Gastroesophageal sphincter (tissue), 4 donors: ENCODE data around the gene IFNA6. TPM values are rescaled to one million over a fixed set of nuclear protein-coding genes. Genes with fewer than 3 reads are reported as not detected.

Experiments used
- ATAC-seq: fragments of 150-250 bp; one replicate; pipeline ENCODE4 v1.9.1; 2016; ENCODE audit warnings: mild to moderate bottlenecking, moderate library complexity
- H3K27ac ChIP-seq, 4 donors: fragments of 200-600 bp; sonication (generic) in 3 of 4; 1 replicate in 3 of 4; 2 replicates in 1 of 4; pipeline ENCODE4 v1.5.1; 2016 to 2019
- H3K27me3 ChIP-seq: fragments of 200-600 bp; sonication (generic); one replicate; pipeline ENCODE4 v1.5.1; 2019
- H3K36me3 ChIP-seq, 2 donors: fragments of 200-600 bp; sonication (generic); one replicate each; pipeline ENCODE4 v1.5.1; 2019; ENCODE audit warnings: control low read depth in 1 of 2
- H3K4me1 ChIP-seq, 3 donors: fragments of 200-600 bp; sonication (generic); 1 replicate in 2 of 3; 2 replicates in 1 of 3; pipeline ENCODE4 v1.5.1; 2016 to 2019; ENCODE audit warnings: control low read depth in 2 of 3
- H3K4me3 ChIP-seq, 2 donors: fragments of 200-600 bp; sonication (generic); one replicate each; pipeline ENCODE4 v1.5.1; 2019; ENCODE audit warnings: mild to moderate bottlenecking in 1 of 2, moderate library complexity in 1 of 2
- H3K9me3 ChIP-seq, 3 donors: fragments of 200-600 bp; sonication (generic); one replicate each; pipeline ENCODE4 v1.5.1; 2017 to 2019; ENCODE audit warnings: control low read depth in 2 of 3
- EP300 ChIP-seq: sonication (generic); formaldehyde crosslinking; IDR thresholded peaks from one replicate; pipeline ENCODE4 v1.6.1; 2017; ENCODE audit warnings: antibody characterized with exemption, mild to moderate bottlenecking
- POLR2A ChIP-seq, 2 donors: fragments of 450-650 bp; IDR thresholded peaks; one replicate each; pipeline ENCODE4 v1.6.1; 2017; ENCODE audit warnings: antibody characterized with exemption in 2 of 2, mild to moderate bottlenecking in 2 of 2, moderate library complexity in 1 of 2
- POLR2AphosphoS5 ChIP-seq: sonication (generic); formaldehyde crosslinking; IDR thresholded peaks from one replicate; pipeline ENCODE4 v1.6.1; 2017; ENCODE audit warnings: antibody characterized with exemption
- WGBS, 2 donors: methylation state at CpG; one replicate each; pipeline ENCODE4 v1.1.5; 2018; ENCODE audit warnings: low coverage in 1 of 2; 5-methylcytosine and 5-hydroxymethylcytosine counted together
- total RNA-seq, 4 donors: library from RNA; depleted of rRNA; stranded (reverse); fragments of >200 nt; gene quantifications; one replicate each; pipeline ENCODE4 v1.1.0, GENCODE V29; 2016
- TF ChIP-seq, protein P1 (sequence below), 4 experiments: fragments of 200-600 bp in 2 of 4; fragments of 450-650 bp in 2 of 4; sonication (generic) in 1 of 4; IDR thresholded peaks; one replicate each; pipeline ENCODE4 v1.5.1; 2017 to 2019; ENCODE audit warnings: antibody characterized with exemption in 4 of 4, mild to moderate bottlenecking in 2 of 4, moderate library complexity in 2 of 4

IFNA6 gene
- total RNA-seq, 4 donors from 2014 or later: not detected

DNA sequence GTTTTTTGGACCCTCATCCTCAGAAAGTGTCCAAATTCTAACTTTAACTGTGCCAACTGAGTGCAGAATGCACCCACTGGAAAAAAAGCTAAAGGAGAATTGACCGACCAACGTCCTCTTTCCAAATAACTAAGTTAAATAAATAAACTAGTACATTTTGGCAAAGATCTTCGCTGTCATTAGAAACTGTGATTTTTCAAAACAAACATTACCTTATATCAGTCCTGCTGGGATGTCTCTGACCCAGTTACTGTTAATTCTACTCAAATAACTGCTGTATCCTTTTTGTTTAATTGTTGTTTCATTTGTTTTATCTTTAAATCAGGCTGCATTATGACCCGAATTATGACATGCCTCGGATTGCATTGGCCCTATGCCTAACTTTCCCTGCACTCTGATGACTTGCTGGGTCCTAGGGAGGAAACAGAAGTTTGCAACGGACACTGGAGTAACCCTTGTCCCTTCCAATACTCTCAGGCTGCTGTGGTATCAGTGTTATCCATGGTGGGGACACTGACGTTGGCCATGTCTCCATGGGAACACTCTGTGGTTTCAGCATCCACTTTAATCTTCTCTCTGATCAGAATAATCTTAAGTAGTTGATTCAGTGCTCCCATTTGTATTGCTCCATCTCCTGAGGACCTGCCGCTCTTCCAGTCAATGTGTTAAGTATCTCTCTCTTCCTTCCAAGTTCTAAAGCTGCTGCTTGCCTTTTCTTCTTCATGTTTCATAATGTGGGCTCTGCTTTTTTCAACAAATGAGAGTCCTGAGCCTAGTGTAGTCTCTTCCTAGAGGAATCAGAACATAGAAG, 34.5 kb downstream of the IFNA6 start:
- WGBS, 2 donors: 27 to 29% methylated on average over 8 of the region's 8 CpGs
- Histone ChIP-seq H3K27me3 (no peaks in the 10 kb centered on the region), H3K36me3 (peaks cover 0 to 3% of the 10 kb centered on the region in 2 donors), H3K4me1 (peaks cover 0 to 15% (median 0%) of the 10 kb centered on the region in 3 donors), H3K9me3 (no peaks in the 10 kb centered on the region), H3K27ac (no peak overlapping the region), H3K4me3 (no peak overlapping the region)
- peak; percentile 59 for ATAC-seq
- no peak for TF ChIP-seq POLR2AphosphoS5
- no peak for TF ChIP-seq EP300
- TF ChIP-seq POLR2A (IDR thresholded peaks at IDR 0.05): no peak
- TF ChIP-seq, protein P1, sequence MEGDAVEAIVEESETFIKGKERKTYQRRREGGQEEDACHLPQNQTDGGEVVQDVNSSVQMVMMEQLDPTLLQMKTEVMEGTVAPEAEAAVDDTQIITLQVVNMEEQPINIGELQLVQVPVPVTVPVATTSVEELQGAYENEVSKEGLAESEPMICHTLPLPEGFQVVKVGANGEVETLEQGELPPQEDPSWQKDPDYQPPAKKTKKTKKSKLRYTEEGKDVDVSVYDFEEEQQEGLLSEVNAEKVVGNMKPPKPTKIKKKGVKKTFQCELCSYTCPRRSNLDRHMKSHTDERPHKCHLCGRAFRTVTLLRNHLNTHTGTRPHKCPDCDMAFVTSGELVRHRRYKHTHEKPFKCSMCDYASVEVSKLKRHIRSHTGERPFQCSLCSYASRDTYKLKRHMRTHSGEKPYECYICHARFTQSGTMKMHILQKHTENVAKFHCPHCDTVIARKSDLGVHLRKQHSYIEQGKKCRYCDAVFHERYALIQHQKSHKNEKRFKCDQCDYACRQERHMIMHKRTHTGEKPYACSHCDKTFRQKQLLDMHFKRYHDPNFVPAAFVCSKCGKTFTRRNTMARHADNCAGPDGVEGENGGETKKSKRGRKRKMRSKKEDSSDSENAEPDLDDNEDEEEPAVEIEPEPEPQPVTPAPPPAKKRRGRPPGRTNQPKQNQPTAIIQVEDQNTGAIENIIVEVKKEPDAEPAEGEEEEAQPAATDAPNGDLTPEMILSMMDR (IDR thresholded peaks at IDR 0.05): no peak

DNA sequence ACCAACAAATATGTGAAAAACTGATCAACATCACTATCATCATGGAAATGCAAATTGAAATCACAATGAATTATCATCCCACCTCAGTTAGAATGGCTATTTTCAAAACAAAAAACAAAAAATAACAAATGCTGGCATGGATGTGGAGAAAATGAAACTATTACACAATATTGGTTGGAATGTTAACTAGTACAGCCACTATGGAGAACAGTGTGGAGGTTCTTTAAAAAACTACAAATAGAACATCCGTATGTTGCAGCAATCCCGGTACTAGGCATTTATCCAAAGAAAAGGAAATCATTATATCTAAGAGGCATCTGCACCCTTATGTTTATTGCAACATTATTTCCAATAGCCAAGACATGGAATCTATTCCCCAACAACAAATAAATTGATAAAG, 36.5 kb downstream of the IFNA6 start:
- ATAC-seq: no peak
- TF ChIP-seq, protein P1 (IDR thresholded peaks at IDR 0.05): no peak
- TF ChIP-seq POLR2AphosphoS5 (no peak), POLR2A (IDR thresholded peaks at IDR 0.05) (no peak), EP300 (no peak)
- no peak overlapping the region for H3K27ac ChIP-seq
- no peaks in the 10 kb centered on the region for H3K9me3 ChIP-seq
- no peaks in the 10 kb centered on the region for H3K36me3 ChIP-seq
- peaks cover 0 to 11% (median 0%) of the 10 kb centered on the region in 3 donors for H3K4me1 ChIP-seq
- no peaks in the 10 kb centered on the region for H3K27me3 ChIP-seq
- 81 to 91% methylated on average over 2 of the region's 2 CpGs for WGBS, 2 donors
- no peak overlapping the region for H3K4me3 ChIP-seq

DNA sequence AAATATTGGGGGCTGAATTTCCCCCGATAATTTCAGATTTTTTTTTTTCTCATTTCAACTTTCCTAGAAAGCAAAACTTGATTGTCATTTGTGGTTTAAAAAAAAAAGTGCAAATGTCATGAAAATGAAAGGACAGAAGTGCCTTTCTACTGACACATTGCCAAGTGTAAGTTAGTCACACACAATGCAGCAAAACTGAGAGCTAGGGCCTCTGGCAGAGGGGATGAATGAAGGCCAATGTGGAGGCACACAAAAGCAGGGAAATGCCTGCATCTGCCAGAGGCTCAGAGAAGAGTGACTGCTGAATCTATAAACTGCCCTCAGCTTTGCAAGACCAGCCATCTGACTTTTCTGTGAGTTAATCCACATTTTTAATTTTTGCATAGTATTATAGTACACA, 38.8 kb downstream of the IFNA6 start:
- ATAC-seq: no peak
- Histone ChIP-seq H3K4me3 (no peak overlapping the region), H3K4me1 (peaks cover 0 to 10% (median 0%) of the 10 kb centered on the region in 3 donors), H3K27ac (no peak overlapping the region), H3K9me3 (no peaks in the 10 kb centered on the region), H3K27me3 (no peaks in the 10 kb centered on the region), H3K36me3 (no peaks in the 10 kb centered on the region)
- 67 to 100% methylated on average over 1 of the region's 1 CpG for whole genome bisulfite sequencing, 2 donors
- TF ChIP-seq EP300 (no peak), POLR2AphosphoS5 (no peak), POLR2A (IDR thresholded peaks at IDR 0.05) (no peak)
- TF ChIP-seq, protein P1 (IDR thresholded peaks at IDR 0.05): no peak

DNA sequence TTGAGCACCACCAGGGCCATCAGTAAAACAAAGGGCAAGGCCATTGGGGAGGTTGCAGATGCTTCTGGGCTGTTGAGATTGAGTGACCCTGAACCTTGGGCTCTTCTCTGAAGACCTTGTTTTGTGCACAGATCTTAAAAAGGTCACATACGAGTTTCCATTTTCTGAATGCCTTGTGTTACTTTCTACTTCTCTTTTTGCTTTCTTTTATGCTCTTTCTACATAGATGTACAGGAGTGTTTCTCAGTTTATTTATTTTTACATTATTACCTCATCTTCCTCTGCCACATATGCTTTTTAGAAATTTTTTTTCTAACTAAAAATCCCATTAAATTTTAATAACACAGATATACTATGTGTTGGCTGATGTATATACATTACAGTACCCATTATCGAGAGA, 45.5 kb downstream of the IFNA6 start, which contains the start of gene IFNA5:
Gene IFNA5, minus strand, starts transcription at position 101 of the 400 bp plus-strand sequence. Its CDS starts 57 bp downstream, at position 44.
- no peak for TF ChIP-seq EP300
- no peak for TF ChIP-seq POLR2AphosphoS5
- TF ChIP-seq, protein P1 (IDR thresholded peaks at IDR 0.05): no peak
- no peak for TF ChIP-seq POLR2A (IDR thresholded peaks at IDR 0.05)
- ATAC-seq: no peak
- no peaks in the 10 kb centered on the region for H3K4me1 ChIP-seq
- H3K27ac ChIP-seq: no peak within 1 kb of the TSS
- WGBS, 2 donors: 65 to 76% methylated on average over 2 of the region's 2 CpGs
- no peaks in the 10 kb centered on the region for H3K27me3 ChIP-seq
- no peaks in the 10 kb centered on the region for H3K9me3 ChIP-seq
- H3K4me3 ChIP-seq: no peak within 1 kb of the TSS
- H3K36me3 ChIP-seq: no peaks in the 10 kb centered on the region

Other genes with a start within 250 kb of the IFNA6 start
- gene IFNW1, start 209.1 kb downstream of the IFNA6 start, total RNA-seq: not detected
- not detected for gene IFNA21, start 184.2 kb downstream of the IFNA6 start, total RNA-seq
- not detected for gene IFNA4, start 163.3 kb downstream of the IFNA6 start, total RNA-seq
- gene IFNA7, start 148.7 kb downstream of the IFNA6 start, total RNA-seq: not detected
- not detected for gene IFNA10, start 143.7 kb downstream of the IFNA6 start, total RNA-seq
- not detected for gene IFNA16, start 133.6 kb downstream of the IFNA6 start, total RNA-seq
- not detected for gene IFNA17, start 122.7 kb downstream of the IFNA6 start, total RNA-seq
- gene IFNA14, start 110.9 kb downstream of the IFNA6 start, total RNA-seq: under 1 TPM in 1 of 4 donors, not detected in 3; 0.40 TPM
- gene IFNA5, start 45.6 kb downstream of the IFNA6 start, total RNA-seq: not detected
- 10 to 100 TPM; 20.5 to 32.1 (median 24.4) TPM for gene KLHL9, start 15.5 kb downstream of the IFNA6 start, total RNA-seq
- not detected for gene IFNA13, start 17.2 kb upstream of the IFNA6 start, total RNA-seq
- not detected for gene IFNA2, start 34.5 kb upstream of the IFNA6 start, total RNA-seq
- gene IFNA8, start 58.2 kb upstream of the IFNA6 start, total RNA-seq: not detected
- gene IFNA1, start 89.6 kb upstream of the IFNA6 start, total RNA-seq: not detected
- gene IFNE, start 131.4 kb upstream of the IFNA6 start, total RNA-seq: not detected